ENCODE measurements around the gene PREB.

The PREB gene

GRCh38 chr2:27105981-27106380 is 28.5 kb downstream of the PREB start:
- no peak for DNase-seq
- TF ChIP-seq GATA1 (IDR thresholded peaks at IDR 0.05; ENCODE audit: low read depth, low read length) (no peak), POLR2A (IDR thresholded peaks at IDR 0.05; ENCODE audit: low read length) (no peak)

GRCh38 chr2:27102329-27102728 is 32.1 kb downstream of the PREB start:
- TF ChIP-seq GATA1 (IDR thresholded peaks at IDR 0.05; ENCODE audit: low read depth, low read length), result no peak
- no peak for TF ChIP-seq POLR2A (IDR thresholded peaks at IDR 0.05; ENCODE audit: low read length)

GRCh38 chr2:27100036-27100435 is 34.4 kb downstream of the PREB start:
- DNase-seq, result no peak

More at GRCh38 chr2:27102329-27102728, 32.1 kb downstream of the PREB start:
- no peak for DNase-seq

GRCh38 chr2:27099334-27099955 is 35.0 kb downstream of the PREB start:
- no peak for DNase-seq
- no peak for TF ChIP-seq GATA1 (IDR thresholded peaks at IDR 0.05; ENCODE audit: low read depth, low read length)
- no peak for TF ChIP-seq POLR2A (IDR thresholded peaks at IDR 0.05; ENCODE audit: low read length)

More at GRCh38 chr2:27100036-27100435, 34.4 kb downstream of the PREB start:
- TF ChIP-seq POLR2A (IDR thresholded peaks at IDR 0.05; ENCODE audit: low read length), result no peak
- TF ChIP-seq GATA1 (IDR thresholded peaks at IDR 0.05; ENCODE audit: low read depth, low read length), result no peak

GRCh38 chr2:27097341-27097740 is 37.1 kb downstream of the PREB start:
- TF ChIP-seq POLR2A (IDR thresholded peaks at IDR 0.05; ENCODE audit: low read length) (no peak), GATA1 (IDR thresholded peaks at IDR 0.05; ENCODE audit: low read depth, low read length) (no peak)

GRCh38 chr2:27096748-27097297 is 37.6 kb downstream of the PREB start:
- no peak for DNase-seq
- TF ChIP-seq GATA1 (IDR thresholded peaks at IDR 0.05; ENCODE audit: low read depth, low read length) (no peak), POLR2A (IDR thresholded peaks at IDR 0.05; ENCODE audit: low read length) (no peak)

More at GRCh38 chr2:27097341-27097740, 37.1 kb downstream of the PREB start:
- no peak for DNase-seq

GRCh38 chr2:27095745-27096651 is 38.4 kb downstream of the PREB start:
- TF ChIP-seq GATA1 (IDR thresholded peaks at IDR 0.05; ENCODE audit: low read depth, low read length), result no peak
- TF ChIP-seq POLR2A (IDR thresholded peaks at IDR 0.05; ENCODE audit: low read length), result no peak
- peak; percentile 67 to 71 for DNase-seq

GRCh38 chr2:27095427-27095744 is 39.0 kb downstream of the PREB start:
- DNase-seq, result no peak
- no peak for TF ChIP-seq GATA1 (IDR thresholded peaks at IDR 0.05; ENCODE audit: low read depth, low read length)
- no peak for TF ChIP-seq POLR2A (IDR thresholded peaks at IDR 0.05; ENCODE audit: low read length)

- no peak for TF ChIP-seq GATA1 (IDR thresholded peaks at IDR 0.05; ENCODE audit: low read depth, low read length)
- TF ChIP-seq POLR2A (IDR thresholded peaks at IDR 0.05; ENCODE audit: low read length), result no peak
Measured at GRCh38 chr2:27094353-27094984, 40.0 kb downstream of the PREB start.

GRCh38 chr2:27093430-27094352 is 40.7 kb downstream of the PREB start:
- TF ChIP-seq GATA1 (IDR thresholded peaks at IDR 0.05; ENCODE audit: low read depth, low read length), result no peak
- no peak for TF ChIP-seq POLR2A (IDR thresholded peaks at IDR 0.05; ENCODE audit: low read length)
- DNase-seq, result no peak

More at GRCh38 chr2:27094353-27094984, 40.0 kb downstream of the PREB start:
- DNase-seq, result no peak

- TF ChIP-seq GATA1 (IDR thresholded peaks at IDR 0.05; ENCODE audit: low read depth, low read length), result no peak
- no peak for TF ChIP-seq POLR2A (IDR thresholded peaks at IDR 0.05; ENCODE audit: low read length)
- peak in 1 of 2 experiments; percentile 38 for DNase-seq
Measured at GRCh38 chr2:27092696-27093429, 41.6 kb downstream of the PREB start.

Measured in erythroblast (primary cell).